RWPE2 (cell line): ENCODE results near the gene C19orf38.
A peak's percentile ranks its signal among the peaks of the same experiment; 100 is the strongest.

Experiments used
- ATAC-seq: fragments of 200-7000 bp; cut with Tn5 transposase; 3 replicates; pipeline ENCODE4 v1.9.1; 2021; ENCODE audit warnings: low read depth
- DNase-seq: peaks from one replicate; pipeline ENCODE4 v3.0.0-alpha.2; 2020; ENCODE audit warnings: low spot score
- H3K27ac ChIP-seq: fragments of 450-650 bp; 2 replicates; pipeline ENCODE4 v1.5.1; 2017; ENCODE audit warnings: mild to moderate bottlenecking; ENCODE audit not compliant: poor library complexity, severe bottlenecking
- H3K27me3 ChIP-seq: fragments of 250-450 bp; sonication (Bioruptor Pico); 2 replicates; pipeline ENCODE4 v1.5.1; 2021; ENCODE audit warnings: mild to moderate bottlenecking, moderate library complexity; ENCODE audit not compliant: insufficient read depth, poor library complexity, severe bottlenecking
- H3K36me3 ChIP-seq: fragments of 250-450 bp; sonication (Bioruptor Pico); 2 replicates; pipeline ENCODE4 v1.5.1; 2020; ENCODE audit warnings: low read depth, mild to moderate bottlenecking, moderate library complexity
- H3K4me1 ChIP-seq: fragments of 250-450 bp; sonication (Bioruptor Pico); 2 replicates; pipeline ENCODE4 v1.5.1; 2021; ENCODE audit warnings: mild to moderate bottlenecking, moderate library complexity; ENCODE audit not compliant: insufficient read depth, poor library complexity, severe bottlenecking
- H3K4me3 ChIP-seq: fragments of 250-450 bp; sonication (Bioruptor Pico); 2 replicates; pipeline ENCODE4 v1.5.1; 2021; ENCODE audit warnings: mild to moderate bottlenecking, moderate library complexity; ENCODE audit not compliant: severe bottlenecking
- H3K9me3 ChIP-seq: fragments of 250-450 bp; sonication (Bioruptor Pico); 2 replicates; pipeline ENCODE4 v1.5.1; 2021; ENCODE audit warnings: mild to moderate bottlenecking, moderate library complexity; ENCODE audit not compliant: severe bottlenecking
- TF ChIP-seq, protein P1 (sequence below): fragments of 450-650 bp; IDR thresholded peaks from one replicate; pipeline ENCODE4 v1.5.1; 2017; ENCODE audit warnings: mild to moderate bottlenecking, moderate library complexity; ENCODE audit not compliant: poor library complexity, severe bottlenecking

C19orf38 gene

DNA sequence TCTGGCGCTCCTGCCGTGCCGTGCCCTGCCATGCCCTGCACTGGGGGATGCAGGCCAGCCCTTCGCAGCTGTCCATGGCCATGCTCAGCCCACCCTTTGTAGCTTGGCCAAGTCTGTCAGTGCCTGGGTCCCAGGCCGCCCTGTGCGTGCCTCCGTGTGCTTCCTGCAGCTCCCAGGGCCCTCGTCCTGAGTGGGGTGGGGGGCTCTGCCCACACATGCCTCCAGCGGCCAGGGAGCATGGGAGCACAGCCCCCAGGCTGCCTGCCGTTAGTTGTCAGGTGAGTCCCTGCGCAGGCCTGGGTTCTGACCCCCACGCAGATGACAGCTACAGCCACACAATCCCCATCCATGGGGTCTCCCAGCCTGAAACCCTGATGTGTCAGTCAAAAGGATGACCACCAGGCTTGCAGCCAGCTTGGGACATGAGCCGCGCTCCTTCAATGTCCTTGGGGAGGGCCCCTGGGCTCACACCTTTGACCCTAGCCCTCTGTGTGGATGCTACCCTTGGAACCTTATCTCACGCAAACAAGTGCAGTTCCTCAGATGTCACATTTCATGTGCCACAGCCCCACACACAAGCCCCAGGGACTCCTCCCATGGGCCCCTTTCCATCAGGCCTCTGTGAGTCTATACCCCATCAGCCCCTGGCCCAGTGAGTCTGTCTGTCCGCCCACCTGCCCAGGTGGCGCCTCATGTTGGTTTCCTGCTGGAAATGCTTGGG is 36.7 kb upstream of the C19orf38 start:
- no peaks in the 10 kb centered on the region for H3K27me3 ChIP-seq
- TF ChIP-seq, protein P1, sequence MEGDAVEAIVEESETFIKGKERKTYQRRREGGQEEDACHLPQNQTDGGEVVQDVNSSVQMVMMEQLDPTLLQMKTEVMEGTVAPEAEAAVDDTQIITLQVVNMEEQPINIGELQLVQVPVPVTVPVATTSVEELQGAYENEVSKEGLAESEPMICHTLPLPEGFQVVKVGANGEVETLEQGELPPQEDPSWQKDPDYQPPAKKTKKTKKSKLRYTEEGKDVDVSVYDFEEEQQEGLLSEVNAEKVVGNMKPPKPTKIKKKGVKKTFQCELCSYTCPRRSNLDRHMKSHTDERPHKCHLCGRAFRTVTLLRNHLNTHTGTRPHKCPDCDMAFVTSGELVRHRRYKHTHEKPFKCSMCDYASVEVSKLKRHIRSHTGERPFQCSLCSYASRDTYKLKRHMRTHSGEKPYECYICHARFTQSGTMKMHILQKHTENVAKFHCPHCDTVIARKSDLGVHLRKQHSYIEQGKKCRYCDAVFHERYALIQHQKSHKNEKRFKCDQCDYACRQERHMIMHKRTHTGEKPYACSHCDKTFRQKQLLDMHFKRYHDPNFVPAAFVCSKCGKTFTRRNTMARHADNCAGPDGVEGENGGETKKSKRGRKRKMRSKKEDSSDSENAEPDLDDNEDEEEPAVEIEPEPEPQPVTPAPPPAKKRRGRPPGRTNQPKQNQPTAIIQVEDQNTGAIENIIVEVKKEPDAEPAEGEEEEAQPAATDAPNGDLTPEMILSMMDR, result no peak
- DNase-seq (no peak), ATAC-seq (no peak)
- peaks cover 45% of the 10 kb centered on the region for H3K36me3 ChIP-seq
- H3K9me3 ChIP-seq, result no peaks in the 10 kb centered on the region
- H3K4me1 ChIP-seq, result no peaks in the 10 kb centered on the region
- no peak overlapping the region for H3K4me3 ChIP-seq
- no peak overlapping the region for H3K27ac ChIP-seq

DNA sequence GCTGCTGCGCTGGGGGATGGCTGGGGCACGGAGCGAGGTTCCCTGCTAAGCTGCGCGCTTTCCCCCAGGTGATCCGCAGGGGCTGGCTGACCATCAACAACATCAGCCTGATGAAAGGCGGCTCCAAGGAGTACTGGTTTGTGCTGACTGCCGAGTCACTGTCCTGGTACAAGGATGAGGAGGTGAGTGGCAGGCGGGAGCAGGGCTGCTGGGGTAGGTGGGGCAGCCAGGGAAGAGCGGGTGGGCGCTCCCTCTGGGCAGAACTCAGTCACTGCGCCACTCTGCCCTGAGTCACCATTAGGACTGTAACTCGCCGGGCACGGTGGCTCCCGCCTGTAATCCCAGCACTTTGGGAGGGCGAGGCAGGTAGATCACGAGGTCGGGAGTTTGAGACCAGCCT is 36.0 kb upstream of the C19orf38 start:
- DNase-seq (no peak), ATAC-seq (no peak)
- no peaks in the 10 kb centered on the region for H3K4me1 ChIP-seq
- TF ChIP-seq, protein P1, result no peak
- H3K4me3 ChIP-seq, result no peak overlapping the region
- no peak overlapping the region for H3K27ac ChIP-seq
- H3K27me3 ChIP-seq, result no peaks in the 10 kb centered on the region
- no peaks in the 10 kb centered on the region for H3K9me3 ChIP-seq
- H3K36me3 ChIP-seq, result peaks cover 45% of the 10 kb centered on the region

DNA sequence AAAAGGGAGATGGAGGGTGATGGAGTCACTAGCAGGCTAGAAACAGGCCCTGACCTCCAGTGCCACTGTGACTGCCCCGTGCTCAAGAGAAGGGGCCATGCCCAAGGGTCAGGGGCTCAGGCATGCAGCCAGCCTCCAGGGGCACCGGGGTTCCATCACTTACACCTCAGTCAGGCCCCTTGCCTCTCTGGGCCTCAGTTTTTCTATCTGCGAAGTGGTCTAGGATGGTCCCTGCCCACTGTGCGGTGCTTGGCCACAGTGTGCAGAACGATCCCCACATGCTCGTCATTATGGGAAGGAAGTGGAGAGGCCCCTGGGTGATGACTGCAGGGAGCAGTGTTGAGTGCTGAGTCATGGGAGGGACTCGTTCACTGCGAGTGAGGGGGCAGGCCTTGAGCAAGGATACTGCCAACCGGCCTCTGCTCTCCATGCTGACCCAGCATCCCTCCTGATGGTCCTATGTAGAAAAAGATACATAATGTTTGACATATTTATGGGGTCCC is 35.3 kb upstream of the C19orf38 start:
- DNase-seq, result no peak
- Histone ChIP-seq H3K27ac (no peak overlapping the region), H3K4me1 (no peaks in the 10 kb centered on the region), H3K36me3 (peaks cover 45% of the 10 kb centered on the region), H3K27me3 (no peaks in the 10 kb centered on the region), H3K4me3 (no peak overlapping the region), H3K9me3 (no peaks in the 10 kb centered on the region)
- peak; percentile 63 for ATAC-seq
- TF ChIP-seq, protein P1, result no peak

DNA sequence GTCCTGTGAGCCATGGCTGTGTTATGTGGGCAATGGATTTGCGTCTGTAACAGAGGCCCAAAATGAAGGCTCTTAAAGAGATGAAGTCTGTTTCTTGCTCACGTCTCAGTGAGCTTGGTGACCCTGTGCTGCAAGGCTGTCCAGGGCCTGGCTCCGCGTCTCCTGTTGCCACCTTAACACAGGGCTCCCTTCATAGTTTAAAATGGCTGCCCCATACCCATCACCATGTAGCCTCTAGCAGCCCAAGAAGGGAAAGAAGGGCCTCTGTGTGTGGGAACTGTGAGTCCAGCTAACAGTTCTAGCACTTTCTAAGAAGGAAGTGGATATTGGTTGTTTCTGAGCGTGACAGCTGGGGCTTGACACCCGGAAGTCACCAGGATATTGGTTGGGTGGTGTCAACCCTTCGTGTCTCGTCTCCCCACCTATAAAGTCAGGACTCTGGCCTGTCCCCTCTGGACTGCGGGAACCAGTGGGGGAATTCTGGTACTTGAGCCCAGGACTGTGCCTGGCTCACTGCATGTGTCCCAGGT is 33.1 kb upstream of the C19orf38 start:
- Histone ChIP-seq H3K27ac (no peak overlapping the region), H3K36me3 (peaks cover 45% of the 10 kb centered on the region), H3K27me3 (no peaks in the 10 kb centered on the region), H3K4me1 (no peaks in the 10 kb centered on the region), H3K4me3 (no peak overlapping the region), H3K9me3 (no peaks in the 10 kb centered on the region)
- TF ChIP-seq, protein P1, result no peak
- no peak for ATAC-seq
- DNase-seq, result no peak
